GM12891 (cell line): ENCODE results near the gene SH3RF2.

Experiments used
- DNase-seq: peaks from one replicate; pipeline ENCODE4 v3.0.0; 2011; ENCODE audit warnings: low spot score; ENCODE audit not compliant: insufficient read length
- FAIRE-seq: peaks from 2 replicates; lab custom pipeline; 2011; peaks lifted over from hg19 to GRCh38; lab: Jason Lieb, UNC
- PAX5 ChIP-seq: IDR thresholded peaks from 2 replicates; pipeline ENCODE4 v1.6.1; 2011; ENCODE audit warnings: low read length, moderate library complexity, mild to moderate bottlenecking; ENCODE audit not compliant: insufficient read depth, severe bottlenecking
- POLR2A ChIP-seq: IDR thresholded peaks from 2 replicates; pipeline ENCODE4 v1.6.1; 2011; ENCODE audit warnings: low read depth, low read length, control low read depth
- POLR2AphosphoS5 ChIP-seq: IDR thresholded peaks from 2 replicates; pipeline ENCODE4 v1.6.1; 2011; ENCODE audit warnings: low read depth, low read length, control low read depth
- POU2F2 ChIP-seq: IDR thresholded peaks from 2 replicates; pipeline ENCODE4 v1.6.1; 2011; ENCODE audit warnings: low read depth, mild to moderate bottlenecking, control low read depth, low read length, moderate library complexity
- SPI1 ChIP-seq: IDR thresholded peaks from 2 replicates; pipeline ENCODE4 v1.6.1; 2011; ENCODE audit warnings: low read depth, low read length, control low read depth
- TAF1 ChIP-seq: IDR thresholded peaks from 2 replicates; pipeline ENCODE4 v1.6.1; 2011; ENCODE audit warnings: low read depth, low read length, control low read depth

Gene SH3RF2

GRCh38 chr5:146068977-146069779, 132.8 kb downstream of the SH3RF2 start:
- DNase-seq (peak; percentile 17), FAIRE-seq (no peak)
- TF ChIP-seq TAF1: no peak
- TF ChIP-seq POLR2A: no peak
- no peak for TF ChIP-seq SPI1
- no peak for TF ChIP-seq PAX5
- TF ChIP-seq POU2F2: no peak

- no peak for DNase-seq
- FAIRE-seq: peak; percentile 26
- no peak; the same call in 1 of the 2 replicates for TF ChIP-seq SPI1
- TF ChIP-seq POLR2A: no peak
- TF ChIP-seq POU2F2: no peak
- no peak for TF ChIP-seq PAX5
- no peak for TF ChIP-seq TAF1
- no peak for TF ChIP-seq POLR2AphosphoS5
These were observed 133.4 kb downstream of the SH3RF2 start for GRCh38 chr5:146069780-146070099.

GRCh38 chr5:146070746-146071145, 134.4 kb downstream of the SH3RF2 start:
- DNase-seq: no peak
- no peak for FAIRE-seq
- no peak for TF ChIP-seq POLR2A
- no peak for TF ChIP-seq TAF1
- no peak for TF ChIP-seq PAX5
- no peak for TF ChIP-seq POU2F2
- TF ChIP-seq POLR2AphosphoS5: no peak
- TF ChIP-seq SPI1: no peak

- no peak for DNase-seq
- TF ChIP-seq POLR2A: no peak
- FAIRE-seq: no peak
These were observed 134.8 kb downstream of the SH3RF2 start for GRCh38 chr5:146071171-146071570.

GRCh38 chr5:146072595-146072994, 136.2 kb downstream of the SH3RF2 start:
- TF ChIP-seq SPI1 (no peak), POLR2A (no peak), POLR2AphosphoS5 (no peak), PAX5 (no peak), TAF1 (no peak), POU2F2 (no peak)
- FAIRE-seq (no peak), DNase-seq (no peak)

GRCh38 chr5:146073239-146073900, 137.0 kb downstream of the SH3RF2 start:
- no peak for DNase-seq
- TF ChIP-seq PAX5 (no peak), SPI1 (no peak), POU2F2 (no peak), POLR2A (no peak), POLR2AphosphoS5 (no peak), TAF1 (no peak)
- no peak for FAIRE-seq

GRCh38 chr5:146076028-146076427, 139.7 kb downstream of the SH3RF2 start:
- FAIRE-seq: no peak
- TF ChIP-seq POLR2A (no peak), PAX5 (no peak), SPI1 (no peak), POU2F2 (no peak), POLR2AphosphoS5 (no peak), TAF1 (no peak)
- no peak for DNase-seq

GRCh38 chr5:146076455-146076854, 140.1 kb downstream of the SH3RF2 start:
- no peak for TF ChIP-seq POLR2AphosphoS5
- TF ChIP-seq SPI1: peak; percentile 51
- no peak for FAIRE-seq
- no peak for DNase-seq

GRCh38 chr5:146078566-146078965, 142.2 kb downstream of the SH3RF2 start:
- no peak for DNase-seq
- TF ChIP-seq POLR2A: no peak
- TF ChIP-seq SPI1: no peak
- TF ChIP-seq TAF1: no peak
- TF ChIP-seq PAX5: no peak
- TF ChIP-seq POLR2AphosphoS5: no peak
- TF ChIP-seq POU2F2: no peak
- no peak for FAIRE-seq

- DNase-seq: no peak
- FAIRE-seq: no peak
- TF ChIP-seq POLR2AphosphoS5 (no peak), TAF1 (no peak), PAX5 (no peak), POLR2A (no peak), POU2F2 (no peak), SPI1 (no peak)
These were observed 143.5 kb downstream of the SH3RF2 start for GRCh38 chr5:146079695-146080373.

- no peak for FAIRE-seq
- no peak for TF ChIP-seq POLR2AphosphoS5
- no peak for TF ChIP-seq POLR2A
- no peak for TF ChIP-seq TAF1
- TF ChIP-seq PAX5: no peak
- no peak for TF ChIP-seq POU2F2
- TF ChIP-seq SPI1: no peak
- DNase-seq: no peak
These were observed 145.2 kb downstream of the SH3RF2 start for GRCh38 chr5:146081556-146081955.
